Measurements from ENCODE around the gene ENG. TPM values are rescaled to one million over a fixed set of nuclear protein-coding genes. Genes with fewer than 3 reads are reported as not detected.

The ENG gene
- total and polyA plus RNA-seq, 4 donors, result 46.1 to 538 (median 265) TPM

GRCh38 chr9:127769929-127770582, 84.4 kb downstream of the ENG start:
- H3K4me1 ChIP-seq (ENCODE audit: control insufficient read depth in 1 of 2, insufficient read depth in 2 of 2, low read length in 2 of 2), result no peaks in the 10 kb centered on the region
- no peak for ATAC-seq (ENCODE audit: low FRiP score)
- H3K9me3 ChIP-seq (ENCODE audit: control insufficient read depth, low read length), result no peaks in the 10 kb centered on the region
- no peaks in the 10 kb centered on the region for H3K36me3 ChIP-seq (ENCODE audit: control insufficient read depth in 1 of 2, insufficient read depth in 2 of 2, low read length in 1 of 2)
- H3K27ac ChIP-seq (ENCODE audit: low read depth in 1 of 2, low read length in 2 of 2), result no peak overlapping the region
- no peak overlapping the region for H3K4me3 ChIP-seq (ENCODE audit: low read length in 2 of 2)
- WGBS, 2 donors, result 83 to 91% methylated on average over 4 of the region's 4 CpGs
- no peaks in the 10 kb centered on the region for H3K27me3 ChIP-seq (ENCODE audit: control insufficient read depth in 1 of 2, insufficient read depth in 2 of 2, low read length in 1 of 2)
- intact Hi-C loops (cut with DNase I), result no loop called here
- no peak for DNase-seq

GRCh38 chr9:127769101-127769500, 85.4 kb downstream of the ENG start:
- Histone ChIP-seq H3K9me3 (ENCODE audit: control insufficient read depth, low read length) (no peaks in the 10 kb centered on the region), H3K27me3 (ENCODE audit: control insufficient read depth in 1 of 2, insufficient read depth in 2 of 2, low read length in 1 of 2) (no peaks in the 10 kb centered on the region), H3K4me3 (ENCODE audit: low read length in 2 of 2) (no peak overlapping the region), H3K4me1 (ENCODE audit: control insufficient read depth in 1 of 2, insufficient read depth in 2 of 2, low read length in 2 of 2) (no peaks in the 10 kb centered on the region), H3K36me3 (ENCODE audit: control insufficient read depth in 1 of 2, insufficient read depth in 2 of 2, low read length in 1 of 2) (no peaks in the 10 kb centered on the region), H3K27ac (ENCODE audit: low read depth in 1 of 2, low read length in 2 of 2) (no peak overlapping the region)
- DNase-seq (no peak), ATAC-seq (ENCODE audit: low FRiP score) (no peak)
- WGBS, 2 donors, result 93 to 98% methylated on average over 5 of the region's 5 CpGs
- intact Hi-C loops (cut with DNase I), result no loop called here

GRCh38 chr9:127768698-127769097, 85.8 kb downstream of the ENG start:
- DNase-seq, result no peak
- H3K27ac ChIP-seq (ENCODE audit: low read depth in 1 of 2, low read length in 2 of 2), result no peak overlapping the region
- no peaks in the 10 kb centered on the region for H3K9me3 ChIP-seq (ENCODE audit: control insufficient read depth, low read length)
- H3K27me3 ChIP-seq (ENCODE audit: control insufficient read depth in 1 of 2, insufficient read depth in 2 of 2, low read length in 1 of 2), result no peaks in the 10 kb centered on the region
- intact Hi-C loops (cut with DNase I), result no loop called here
- no peak overlapping the region for H3K4me3 ChIP-seq (ENCODE audit: low read length in 2 of 2)
- 85 to 88% methylated on average over 8 of the region's 8 CpGs for WGBS, 2 donors
- no peaks in the 10 kb centered on the region for H3K4me1 ChIP-seq (ENCODE audit: control insufficient read depth in 1 of 2, insufficient read depth in 2 of 2, low read length in 2 of 2)
- ATAC-seq (ENCODE audit: low FRiP score), result no peak
- no peaks in the 10 kb centered on the region for H3K36me3 ChIP-seq (ENCODE audit: control insufficient read depth in 1 of 2, insufficient read depth in 2 of 2, low read length in 1 of 2)

- DNase-seq (no peak), ATAC-seq (ENCODE audit: low FRiP score) (no peak)
- 39 to 42% methylated on average over 13 of the region's 13 CpGs for WGBS, 2 donors
- Histone ChIP-seq H3K36me3 (ENCODE audit: control insufficient read depth in 1 of 2, insufficient read depth in 2 of 2, low read length in 1 of 2) (no peaks in the 10 kb centered on the region), H3K27ac (ENCODE audit: low read depth in 1 of 2, low read length in 2 of 2) (no peak overlapping the region), H3K4me3 (ENCODE audit: low read length in 2 of 2) (no peak overlapping the region), H3K9me3 (ENCODE audit: control insufficient read depth, low read length) (no peaks in the 10 kb centered on the region), H3K27me3 (ENCODE audit: control insufficient read depth in 1 of 2, insufficient read depth in 2 of 2, low read length in 1 of 2) (no peaks in the 10 kb centered on the region), H3K4me1 (ENCODE audit: control insufficient read depth in 1 of 2, insufficient read depth in 2 of 2, low read length in 2 of 2) (no peaks in the 10 kb centered on the region)
- intact Hi-C loops (cut with DNase I), result no loop called here
Observed at GRCh38 chr9:127767909-127768331, 86.5 kb downstream of the ENG start.

GRCh38 chr9:127767410-127767809, 87.0 kb downstream of the ENG start:
- no peak overlapping the region for H3K4me3 ChIP-seq (ENCODE audit: low read length in 2 of 2)
- 82 to 83% methylated on average over 3 of the region's 3 CpGs for WGBS, 2 donors
- no peak for ATAC-seq (ENCODE audit: low FRiP score)
- H3K27me3 ChIP-seq (ENCODE audit: control insufficient read depth in 1 of 2, insufficient read depth in 2 of 2, low read length in 1 of 2), result no peaks in the 10 kb centered on the region
- H3K27ac ChIP-seq (ENCODE audit: low read depth in 1 of 2, low read length in 2 of 2), result no peak overlapping the region
- no peaks in the 10 kb centered on the region for H3K36me3 ChIP-seq (ENCODE audit: control insufficient read depth in 1 of 2, insufficient read depth in 2 of 2, low read length in 1 of 2)
- H3K9me3 ChIP-seq (ENCODE audit: control insufficient read depth, low read length), result no peaks in the 10 kb centered on the region
- intact Hi-C loops (cut with DNase I), result no loop called here
- no peak for DNase-seq
- no peaks in the 10 kb centered on the region for H3K4me1 ChIP-seq (ENCODE audit: control insufficient read depth in 1 of 2, insufficient read depth in 2 of 2, low read length in 2 of 2)

- no peak overlapping the region for H3K27ac ChIP-seq (ENCODE audit: low read depth in 1 of 2, low read length in 2 of 2)
- H3K9me3 ChIP-seq (ENCODE audit: control insufficient read depth, low read length), result no peaks in the 10 kb centered on the region
- no peaks in the 10 kb centered on the region for H3K27me3 ChIP-seq (ENCODE audit: control insufficient read depth in 1 of 2, insufficient read depth in 2 of 2, low read length in 1 of 2)
- ATAC-seq (ENCODE audit: low FRiP score) (no peak), DNase-seq (no peak)
- H3K36me3 ChIP-seq (ENCODE audit: control insufficient read depth in 1 of 2, insufficient read depth in 2 of 2, low read length in 1 of 2), result no peaks in the 10 kb centered on the region
- WGBS, 2 donors, result 92 to 96% methylated on average over 1 of the region's 1 CpG
- H3K4me1 ChIP-seq (ENCODE audit: control insufficient read depth in 1 of 2, insufficient read depth in 2 of 2, low read length in 2 of 2), result no peaks in the 10 kb centered on the region
- no peak overlapping the region for H3K4me3 ChIP-seq (ENCODE audit: low read length in 2 of 2)
- intact Hi-C loops (cut with DNase I), result no loop called here
Observed at GRCh38 chr9:127765418-127765817, 89.0 kb downstream of the ENG start.

Small RNA genes lying within 50 kb of the gene (microRNA-seq; reads per million reads assigned to microRNA genes)
- gene MIR2861 (0 reads per million in 2 donors), gene MIR3960 (0 to 0.99 reads per million in 2 donors), gene MIR4672 (0 to 0.99 reads per million in 2 donors)

Other genes with a start within 250 kb of the ENG start
- 10 to 100 TPM; 50.0 to 69.0 TPM for gene STXBP1, start 242.4 kb downstream of the ENG start, total RNA-seq
- 10 to 100 TPM in 1 of 2 donors, 1 to 10 TPM in 1; 6.6 to 20.7 TPM for gene STXBP1, start 242.4 kb downstream of the ENG start, polyA plus RNA-seq
- gene CFAP157, start 147.7 kb downstream of the ENG start, total RNA-seq, result under 1 TPM; 0.16 to 0.60 TPM
- gene CFAP157, start 147.7 kb downstream of the ENG start, polyA plus RNA-seq, result under 1 TPM in 1 of 2 donors, not detected in 1; 0.69 TPM
- gene PTRH1, start 139.0 kb downstream of the ENG start, total RNA-seq, result 10 to 100 TPM in 1 of 2 donors, 1 to 10 TPM in 1; 9.8 to 12.2 TPM
- gene PTRH1, start 139.0 kb downstream of the ENG start, polyA plus RNA-seq, result 10 to 100 TPM; 12.1 to 23.2 TPM
- under 1 TPM; 0.16 to 0.30 TPM for gene TTC16, start 138.6 kb downstream of the ENG start, total RNA-seq
- not detected for gene TTC16, start 138.6 kb downstream of the ENG start, polyA plus RNA-seq
- 1 to 10 TPM; 5.8 to 8.0 TPM for gene TOR2A, start 119.4 kb downstream of the ENG start, total RNA-seq
- gene TOR2A, start 119.4 kb downstream of the ENG start, polyA plus RNA-seq, result 10 to 100 TPM in 1 of 2 donors, 1 to 10 TPM in 1; 4.5 to 12.7 TPM
- 10 to 100 TPM; 19.7 to 34.8 TPM for gene SH2D3C, start 76.0 kb downstream of the ENG start, total RNA-seq
- gene SH2D3C, start 76.0 kb downstream of the ENG start, polyA plus RNA-seq, result 1 to 10 TPM in 1 of 2 donors, under 1 TPM in 1; 0.13 to 2.0 TPM
- gene CDK9, start 68.6 kb downstream of the ENG start, total RNA-seq, result 100 to 1,000 TPM; 103 to 131 TPM
- 100 to 1,000 TPM in 1 of 2 donors, 10 to 100 TPM in 1; 29.3 to 115 TPM for gene CDK9, start 68.6 kb downstream of the ENG start, polyA plus RNA-seq
- gene FPGS, start 51.8 kb downstream of the ENG start, total RNA-seq, result 10 to 100 TPM; 61.9 to 77.7 TPM
- gene FPGS, start 51.8 kb downstream of the ENG start, polyA plus RNA-seq, result 100 to 1,000 TPM in 1 of 2 donors, 10 to 100 TPM in 1; 15.2 to 116 TPM
- gene AK1, start 23.0 kb upstream of the ENG start, total RNA-seq, result 10 to 100 TPM; 92.4 to 99.5 TPM
- 100 to 1,000 TPM; 111 to 168 TPM for gene AK1, start 23.0 kb upstream of the ENG start, polyA plus RNA-seq
- gene ST6GALNAC6, start 44.9 kb upstream of the ENG start, total RNA-seq, result 100 to 1,000 TPM; 103 to 125 TPM
- gene ST6GALNAC6, start 44.9 kb upstream of the ENG start, polyA plus RNA-seq, result 100 to 1,000 TPM; 125 to 176 TPM
- gene ST6GALNAC4, start 62.4 kb upstream of the ENG start, total RNA-seq, result 10 to 100 TPM; 34.9 to 46.5 TPM
- gene ST6GALNAC4, start 62.4 kb upstream of the ENG start, polyA plus RNA-seq, result 10 to 100 TPM; 17.7 to 25.5 TPM
- gene PIP5KL1, start 76.1 kb upstream of the ENG start, total RNA-seq, result 1 to 10 TPM; 3.0 TPM
- gene PIP5KL1, start 76.1 kb upstream of the ENG start, polyA plus RNA-seq, result 1 to 10 TPM; 1.4 to 4.5 TPM
- 10 to 100 TPM; 20.0 to 26.3 TPM for gene DPM2, start 83.2 kb upstream of the ENG start, total RNA-seq
- gene DPM2, start 83.2 kb upstream of the ENG start, polyA plus RNA-seq, result 10 to 100 TPM; 18.2 to 22.7 TPM
- gene EEIG1, start 126.3 kb upstream of the ENG start, total RNA-seq, result 10 to 100 TPM; 41.4 to 63.1 TPM
- 10 to 100 TPM in 1 of 2 donors, 1 to 10 TPM in 1; 7.9 to 22.0 TPM for gene EEIG1, start 126.3 kb upstream of the ENG start, polyA plus RNA-seq
- gene NAIF1, start 212.7 kb upstream of the ENG start, total RNA-seq, result 10 to 100 TPM in 1 of 2 donors, 1 to 10 TPM in 1; 5.4 to 10.4 TPM
- 1 to 10 TPM; 7.0 to 8.9 TPM for gene NAIF1, start 212.7 kb upstream of the ENG start, polyA plus RNA-seq
- 10 to 100 TPM; 16.3 to 40.9 TPM for gene SLC25A25, start 213.6 kb upstream of the ENG start, total RNA-seq
- gene SLC25A25, start 213.6 kb upstream of the ENG start, polyA plus RNA-seq, result 10 to 100 TPM in 1 of 2 donors, 1 to 10 TPM in 1; 9.8 to 14.3 TPM